C4-2B (cell line): Measurements from ENCODE around the gene SH2D3C.

Source experiments
- H3K27ac ChIP-seq: fragments of 450-650 bp; 2 replicates; pipeline ENCODE4 v1.5.1; 2017
- ZFX ChIP-seq: fragments of 450-650 bp; IDR thresholded peaks from 2 replicates; pipeline ENCODE4 v1.6.1; 2017
- TF ChIP-seq, protein P1 (sequence below): fragments of 450-650 bp; conservative IDR thresholded peaks from 2 replicates; pipeline ENCODE4 v1.5.1; 2017; ENCODE audit warnings: mild to moderate bottlenecking

The SH2D3C gene

DNA sequence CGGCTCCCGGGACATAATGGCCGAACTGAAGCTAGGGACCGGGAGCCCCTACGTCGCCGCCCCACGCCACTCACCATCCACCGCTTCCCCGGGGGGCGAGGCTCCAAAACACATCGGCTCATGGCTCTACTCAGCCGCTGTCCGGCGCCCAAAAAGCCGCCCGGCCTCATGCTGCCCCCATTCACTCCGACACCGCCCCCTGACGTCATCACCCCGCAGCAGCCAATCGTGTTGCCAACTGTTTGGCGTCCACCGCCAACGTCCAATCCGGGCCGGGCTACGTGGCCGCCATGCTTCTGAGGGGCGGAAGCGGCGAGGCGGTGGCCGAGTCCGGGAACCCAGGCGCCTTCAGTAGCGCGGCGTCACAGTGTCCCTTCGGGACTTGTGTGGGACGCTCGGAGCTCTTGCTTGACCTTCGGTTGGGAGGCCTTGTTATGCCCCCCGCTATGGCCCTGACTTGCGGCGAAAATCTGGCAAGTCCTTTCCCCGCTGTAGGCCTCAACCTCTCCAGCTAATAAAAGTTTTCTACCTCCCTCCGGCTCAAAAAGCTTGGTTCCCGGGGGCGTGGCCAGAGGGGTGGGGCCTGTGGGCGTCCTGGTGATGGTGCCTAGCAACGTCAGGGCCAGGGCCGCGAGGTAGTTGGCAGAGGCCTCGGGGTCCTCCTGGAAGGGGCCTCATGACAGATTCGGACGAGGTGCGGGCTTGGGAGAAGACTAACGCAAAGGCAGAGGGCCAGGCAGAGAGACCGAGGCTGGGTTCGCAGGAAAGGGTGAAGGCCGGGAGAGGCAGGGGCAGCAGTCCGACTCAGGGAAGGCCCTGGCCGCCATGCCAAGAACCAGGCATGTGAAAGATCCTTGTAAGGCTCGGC is 62.8 kb downstream of the SH2D3C start, which contains the start of the genes PTRH1 and TTC16:
PTRH1 (minus strand) TSS at position 194 of the 868 bp plus-strand sequence; CDS start at position 170, 24 bp downstream.
TTC16 (plus strand) TSS at position 610 of the 868 bp plus-strand sequence; CDS start at position 677, 67 bp downstream.
- H3K27ac ChIP-seq = peak within 1 kb of the TSS; percentile 68
- TF ChIP-seq ZFX = peak; percentile 55; the same call in 1 of the 2 replicates
- TF ChIP-seq, protein P1, sequence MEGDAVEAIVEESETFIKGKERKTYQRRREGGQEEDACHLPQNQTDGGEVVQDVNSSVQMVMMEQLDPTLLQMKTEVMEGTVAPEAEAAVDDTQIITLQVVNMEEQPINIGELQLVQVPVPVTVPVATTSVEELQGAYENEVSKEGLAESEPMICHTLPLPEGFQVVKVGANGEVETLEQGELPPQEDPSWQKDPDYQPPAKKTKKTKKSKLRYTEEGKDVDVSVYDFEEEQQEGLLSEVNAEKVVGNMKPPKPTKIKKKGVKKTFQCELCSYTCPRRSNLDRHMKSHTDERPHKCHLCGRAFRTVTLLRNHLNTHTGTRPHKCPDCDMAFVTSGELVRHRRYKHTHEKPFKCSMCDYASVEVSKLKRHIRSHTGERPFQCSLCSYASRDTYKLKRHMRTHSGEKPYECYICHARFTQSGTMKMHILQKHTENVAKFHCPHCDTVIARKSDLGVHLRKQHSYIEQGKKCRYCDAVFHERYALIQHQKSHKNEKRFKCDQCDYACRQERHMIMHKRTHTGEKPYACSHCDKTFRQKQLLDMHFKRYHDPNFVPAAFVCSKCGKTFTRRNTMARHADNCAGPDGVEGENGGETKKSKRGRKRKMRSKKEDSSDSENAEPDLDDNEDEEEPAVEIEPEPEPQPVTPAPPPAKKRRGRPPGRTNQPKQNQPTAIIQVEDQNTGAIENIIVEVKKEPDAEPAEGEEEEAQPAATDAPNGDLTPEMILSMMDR = no peak

DNA sequence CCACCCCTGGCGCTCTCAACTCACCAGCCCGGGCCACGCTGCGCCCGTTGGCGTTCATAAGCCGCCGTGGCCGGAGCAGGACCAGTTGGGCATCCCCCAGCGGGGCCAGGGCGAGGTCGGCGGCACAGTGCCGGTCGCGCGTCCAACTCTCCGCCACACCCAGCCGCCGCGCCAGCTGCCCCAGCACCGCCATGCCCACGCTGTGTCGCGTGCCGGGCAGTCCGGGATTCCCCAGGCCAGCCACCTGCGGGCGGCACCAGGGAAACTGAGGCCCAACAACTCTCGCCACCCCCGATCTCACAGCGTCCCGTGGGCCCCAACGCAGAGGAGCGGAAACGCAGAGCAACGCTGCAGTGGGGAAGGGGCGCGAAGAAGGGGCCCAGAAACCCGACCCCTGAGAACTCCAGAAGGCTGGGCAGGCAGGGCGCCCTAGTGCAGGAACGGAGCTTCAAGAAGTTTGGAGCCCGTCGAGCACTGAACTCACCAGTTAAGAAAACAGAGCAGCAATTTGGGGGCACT is 63.5 kb downstream of the SH2D3C start:
- TF ChIP-seq, protein P1 = no peak
- TF ChIP-seq ZFX = no peak
- H3K27ac ChIP-seq = peak overlapping the region; percentile 68

DNA sequence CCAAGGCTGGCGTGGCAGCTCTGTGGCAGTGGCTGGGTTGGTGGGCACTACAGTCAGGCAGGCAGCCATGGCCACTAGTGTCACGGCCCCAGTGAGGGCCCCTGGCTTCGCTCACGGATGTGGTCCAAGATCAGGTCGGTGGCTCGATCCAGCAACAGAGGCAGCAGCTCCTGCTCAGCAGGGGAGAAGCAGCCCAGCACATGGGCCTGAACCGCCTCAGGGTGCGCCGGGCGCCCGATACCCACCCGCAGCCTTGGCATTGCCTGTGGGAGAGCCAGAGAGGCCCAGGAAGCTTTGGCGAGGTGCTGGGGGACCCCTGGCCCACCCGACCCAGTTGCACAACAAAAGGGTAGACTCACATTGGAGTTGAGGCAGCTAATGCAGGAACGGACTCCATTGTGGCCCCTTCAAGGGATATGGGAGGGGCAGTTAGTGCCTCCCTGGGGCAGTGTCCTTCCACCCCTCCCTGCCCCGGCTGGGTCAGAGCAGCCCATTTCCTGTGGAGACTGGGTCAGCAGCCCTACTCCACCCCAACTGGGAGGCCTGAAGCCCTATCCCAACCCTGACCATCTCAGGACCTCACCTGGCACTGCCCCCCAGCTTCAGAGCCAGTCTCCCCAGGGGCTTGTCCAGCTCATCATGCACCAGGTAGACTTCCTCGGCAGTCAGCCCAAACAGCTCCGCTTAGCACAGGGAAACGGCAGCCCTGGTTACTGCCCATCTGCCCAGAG is 64.3 kb downstream of the SH2D3C start:
- TF ChIP-seq, protein P1 = no peak
- TF ChIP-seq ZFX = no peak
- H3K27ac ChIP-seq = no peak overlapping the region

DNA sequence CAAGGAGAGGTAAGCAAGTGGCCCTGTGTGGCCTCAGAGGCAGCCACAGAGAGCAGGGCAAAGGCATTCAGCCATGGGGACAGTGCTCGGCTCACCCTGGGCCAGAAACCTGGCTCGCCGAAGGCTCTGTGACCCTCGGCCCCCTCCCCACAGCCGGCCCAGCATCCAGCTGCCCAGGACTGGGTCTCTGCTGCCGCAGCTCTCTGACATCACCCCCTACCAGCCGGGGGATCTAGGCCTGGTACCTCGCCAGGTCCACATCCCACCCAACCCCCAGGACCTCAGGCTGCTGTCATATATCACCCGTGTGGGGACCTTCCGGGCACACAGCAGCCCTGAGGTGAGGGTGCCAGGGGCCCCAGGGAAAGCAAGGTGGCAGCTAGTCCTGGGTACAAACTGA is 65.6 kb downstream of the SH2D3C start:
- no peak for TF ChIP-seq ZFX
- TF ChIP-seq, protein P1 = no peak
- H3K27ac ChIP-seq = no peak overlapping the region

DNA sequence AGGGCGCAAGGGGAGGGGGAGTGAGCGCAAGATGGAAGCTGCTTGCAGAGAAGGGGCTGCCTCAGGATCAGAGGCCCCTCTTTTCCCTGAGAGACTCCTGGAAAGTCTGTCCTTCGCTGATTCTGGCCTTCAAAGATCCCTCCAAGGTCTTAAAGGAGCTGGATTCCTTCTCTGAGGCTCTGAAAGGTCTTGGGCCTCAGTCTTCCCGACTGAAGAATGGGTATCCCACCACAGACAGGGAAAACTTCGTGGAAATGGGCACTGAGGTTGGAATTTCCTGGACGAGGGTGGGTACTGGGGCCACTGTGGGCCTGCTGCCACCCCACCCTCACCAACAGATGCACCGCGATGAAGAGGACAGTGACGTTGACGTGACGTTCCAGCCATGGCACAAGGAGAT is 66.1 kb downstream of the SH2D3C start:
- TF ChIP-seq ZFX = no peak
- TF ChIP-seq, protein P1 = no peak
- H3K27ac ChIP-seq = no peak overlapping the region

DNA sequence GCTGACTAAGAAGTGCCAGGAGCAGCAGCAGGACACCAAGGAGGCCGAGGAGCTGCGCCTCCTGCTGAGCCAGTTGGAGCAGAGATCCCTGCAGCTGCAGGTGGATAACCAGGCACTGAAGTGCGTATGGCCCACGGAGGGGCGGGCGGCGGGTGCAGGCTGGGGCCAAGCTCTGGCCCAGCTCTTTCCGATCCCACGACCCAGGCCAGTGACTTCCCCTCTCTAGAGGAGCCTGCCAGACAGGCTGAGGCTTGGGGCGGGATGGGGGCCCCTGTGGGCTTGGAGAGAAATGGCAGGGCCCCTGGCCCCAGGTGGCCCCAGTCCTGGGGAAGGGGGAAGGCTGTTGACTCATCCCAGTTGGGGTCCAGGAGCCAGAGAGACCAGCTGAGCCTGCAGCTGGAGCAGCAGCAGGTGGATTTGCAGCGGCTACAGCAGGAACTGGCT is 66.6 kb downstream of the SH2D3C start:
- no peak overlapping the region for H3K27ac ChIP-seq
- TF ChIP-seq, protein P1 = no peak
- TF ChIP-seq ZFX = no peak
